Hematopoietic multipotent progenitor cell treated with erythropoietin and hydrocortisone succinate and interleukin-3 and kit ligand, for 17 days (in vitro differentiated cells): Measurements from ENCODE around the gene PLPPR5.

Experiments
- DNase-seq: peaks from one replicate; pipeline ENCODE4 v3.0.0-alpha.2; 2015; ENCODE audit warnings: low spot score

The PLPPR5 gene

GRCh38 chr1:98969798-98970490, 34.7 kb downstream of the PLPPR5 start:
- no peak for DNase-seq

DNA sequence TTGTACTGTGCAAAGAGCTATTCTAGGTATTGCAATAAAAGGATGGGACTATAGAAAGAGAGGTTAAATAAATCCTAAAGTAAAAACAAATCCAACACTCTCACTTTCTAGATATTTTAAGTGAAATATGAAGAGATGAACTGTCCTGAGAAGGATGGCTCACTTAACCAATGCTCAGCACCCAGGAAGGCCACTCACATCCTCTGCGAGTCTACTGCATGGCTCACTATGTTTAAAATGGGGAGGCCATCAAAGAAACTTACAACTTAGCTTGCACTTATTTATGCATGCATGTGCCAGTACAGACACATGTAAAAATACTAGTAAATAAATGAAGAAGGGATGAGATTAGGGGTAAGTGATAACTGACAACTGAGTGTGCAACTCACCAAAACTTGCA, 37.5 kb downstream of the PLPPR5 start:
- no peak for DNase-seq

DNA sequence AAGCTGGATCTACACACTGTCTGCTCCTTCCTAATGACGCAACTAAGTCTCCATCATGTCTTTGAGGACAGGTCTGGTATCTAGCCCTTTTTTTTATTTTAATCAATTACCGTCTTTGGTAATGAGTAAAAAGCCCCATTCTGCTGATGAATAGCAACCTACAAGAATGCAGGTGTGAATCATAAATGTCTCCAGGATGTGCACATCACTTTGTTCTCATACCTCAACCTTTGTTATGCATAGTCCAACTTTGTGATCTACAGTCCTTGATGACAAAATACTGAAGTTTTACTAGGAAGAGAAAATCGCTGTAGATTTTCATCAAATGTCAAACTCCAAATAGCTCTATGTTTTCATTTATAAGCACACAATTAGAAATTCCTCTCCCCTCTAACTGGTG, 39.3 kb downstream of the PLPPR5 start:
- no peak for DNase-seq

DNA sequence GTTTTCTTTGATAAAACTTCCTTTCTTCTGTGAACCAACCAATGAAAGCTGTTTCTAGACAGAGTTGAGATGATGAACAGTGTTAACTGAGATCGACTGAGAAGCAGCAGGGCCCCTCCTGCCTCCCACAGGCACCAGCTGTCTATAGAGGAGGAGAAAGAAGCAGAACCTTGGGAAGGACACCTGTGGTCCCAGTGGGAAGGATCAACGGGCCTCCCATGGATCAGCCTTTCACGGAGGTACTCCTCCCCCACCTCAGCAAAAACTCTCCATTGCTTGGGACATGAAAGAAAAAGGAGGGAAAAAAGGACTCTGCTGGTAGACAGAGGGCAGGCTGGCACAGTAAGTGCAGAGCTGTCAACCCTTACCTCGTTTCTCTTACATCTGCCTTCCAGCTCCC, 40.5 kb downstream of the PLPPR5 start:
- no peak for DNase-seq

GRCh38 chr1:98963064-98963758, 41.5 kb downstream of the PLPPR5 start:
- DNase-seq: no peak

GRCh38 chr1:98962156-98962555, 42.5 kb downstream of the PLPPR5 start:
- no peak for DNase-seq

DNA sequence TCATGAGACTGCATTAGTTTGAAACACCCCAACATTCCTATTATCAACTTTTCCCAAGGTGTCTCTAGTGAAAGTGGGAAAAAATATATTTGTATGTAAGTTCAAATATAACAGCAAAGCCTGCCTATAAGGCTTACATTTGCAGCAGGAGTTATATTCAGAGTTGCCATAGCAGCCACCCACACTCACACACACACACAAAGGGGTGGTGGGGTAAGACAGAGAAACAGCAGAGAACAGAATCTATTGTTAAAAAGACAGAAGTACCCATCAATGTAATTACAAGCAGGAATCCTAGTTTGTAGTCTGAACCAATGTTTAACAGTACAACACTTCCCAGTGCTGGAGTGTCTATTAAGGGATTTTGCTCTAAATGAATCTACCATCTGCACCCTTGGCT, 55.0 kb downstream of the PLPPR5 start:
- DNase-seq: no peak

DNA sequence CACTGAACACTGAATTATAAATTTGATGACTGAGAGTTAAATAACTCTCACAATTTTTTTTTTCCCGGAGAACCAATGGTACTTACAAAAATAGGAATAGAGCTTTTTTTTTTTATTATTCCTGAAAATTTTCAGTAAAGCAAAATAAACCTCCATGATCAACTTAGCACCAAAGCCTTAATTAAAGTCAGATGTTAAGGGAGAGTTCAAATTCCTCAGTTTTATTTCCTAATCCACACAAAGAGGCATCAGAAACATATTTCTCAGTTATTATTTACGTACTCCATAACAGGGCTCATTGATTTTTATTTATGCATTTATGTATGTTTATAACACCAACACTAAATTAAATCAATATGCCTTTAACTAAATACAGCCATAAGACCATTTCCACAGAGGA, 55.5 kb downstream of the PLPPR5 start:
- no peak for DNase-seq

- DNase-seq: no peak
Measured at GRCh38 chr1:98947071-98947470, 57.6 kb downstream of the PLPPR5 start.

- no peak for DNase-seq
Measured at GRCh38 chr1:98940722-98941079, 64.0 kb downstream of the PLPPR5 start.

GRCh38 chr1:98940069-98940721, 64.5 kb downstream of the PLPPR5 start:
- no peak for DNase-seq

- DNase-seq: no peak
Measured at GRCh38 chr1:98939471-98939870, 65.2 kb downstream of the PLPPR5 start.

DNA sequence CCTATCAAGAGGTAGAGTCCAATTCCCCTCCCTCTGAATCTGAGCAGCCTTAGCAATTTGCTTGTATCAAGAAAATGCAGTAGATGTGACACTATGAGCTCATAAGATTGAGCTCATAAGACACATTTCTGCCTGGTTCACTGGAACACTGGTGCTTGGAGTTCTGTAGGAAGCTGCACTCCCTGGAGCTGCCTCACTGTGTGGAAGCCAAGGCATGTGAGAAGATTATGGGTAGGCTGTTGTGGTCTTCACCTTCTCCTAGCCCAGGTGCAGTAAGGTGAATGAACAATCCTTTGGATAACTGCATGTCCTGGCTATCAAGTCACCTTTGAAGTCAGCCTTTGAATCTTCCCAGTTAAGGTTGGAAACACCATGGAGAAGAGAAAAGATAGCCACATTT, 67.3 kb downstream of the PLPPR5 start:
- no peak for DNase-seq

GRCh38 chr1:98932184-98932583, 72.5 kb downstream of the PLPPR5 start:
- no peak for DNase-seq

GRCh38 chr1:98931128-98931835, 73.4 kb downstream of the PLPPR5 start:
- DNase-seq: no peak

DNA sequence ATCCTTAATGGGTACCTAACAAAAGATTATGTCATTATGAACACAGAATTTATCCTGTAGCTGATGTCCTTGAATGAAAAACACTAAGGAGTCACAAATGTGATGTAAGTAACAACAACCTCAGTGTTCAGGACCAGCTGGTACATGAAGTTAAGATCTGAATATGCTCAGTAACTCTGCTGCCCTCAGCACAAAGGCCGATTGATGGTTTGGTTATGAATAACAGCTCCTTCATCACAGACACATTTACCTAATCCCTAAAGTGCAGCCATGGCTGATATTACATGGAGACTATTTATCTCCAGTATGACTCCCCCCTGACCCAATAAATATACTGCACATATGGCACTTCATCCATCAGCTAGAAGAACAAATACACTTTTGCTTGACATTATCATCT, 75.2 kb downstream of the PLPPR5 start:
- DNase-seq: no peak

DNA sequence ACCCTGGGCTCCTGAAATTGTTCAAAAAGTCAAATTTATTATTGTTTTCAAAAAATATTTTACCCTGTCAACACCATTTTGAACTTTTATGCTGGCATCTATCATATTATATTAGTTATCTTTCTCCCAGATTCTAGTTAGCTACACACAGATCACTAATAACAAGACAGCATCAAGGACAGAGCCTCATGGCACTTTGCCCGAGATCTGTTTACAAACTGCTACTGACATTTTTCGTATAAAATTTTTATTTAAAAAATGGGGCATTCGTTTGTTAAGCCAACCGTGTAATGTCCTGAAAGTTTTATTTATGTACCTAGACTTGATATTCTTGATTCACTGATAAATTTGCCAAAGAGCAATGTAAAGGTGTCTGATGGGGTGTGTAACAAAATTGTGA, 78.1 kb downstream of the PLPPR5 start:
- no peak for DNase-seq

DNA sequence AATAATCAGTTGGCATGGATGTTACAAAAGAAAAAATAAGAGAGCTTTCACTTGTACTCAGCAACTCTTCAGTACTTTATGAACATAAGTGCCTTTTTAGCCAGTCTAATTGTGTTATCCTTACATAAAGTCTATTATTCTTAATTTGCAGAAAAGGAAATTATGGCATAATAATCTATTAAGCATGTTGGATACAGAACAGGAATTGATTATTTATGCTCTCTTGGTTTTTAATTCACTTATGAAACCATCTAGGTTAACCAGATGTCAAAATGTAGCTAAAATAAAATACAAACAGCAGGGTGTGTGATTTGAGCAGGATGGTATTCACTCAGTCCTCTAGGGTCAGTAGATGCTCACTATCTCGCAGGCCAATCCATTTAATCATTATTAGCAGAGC, 79.7 kb downstream of the PLPPR5 start:
- no peak for DNase-seq

DNA sequence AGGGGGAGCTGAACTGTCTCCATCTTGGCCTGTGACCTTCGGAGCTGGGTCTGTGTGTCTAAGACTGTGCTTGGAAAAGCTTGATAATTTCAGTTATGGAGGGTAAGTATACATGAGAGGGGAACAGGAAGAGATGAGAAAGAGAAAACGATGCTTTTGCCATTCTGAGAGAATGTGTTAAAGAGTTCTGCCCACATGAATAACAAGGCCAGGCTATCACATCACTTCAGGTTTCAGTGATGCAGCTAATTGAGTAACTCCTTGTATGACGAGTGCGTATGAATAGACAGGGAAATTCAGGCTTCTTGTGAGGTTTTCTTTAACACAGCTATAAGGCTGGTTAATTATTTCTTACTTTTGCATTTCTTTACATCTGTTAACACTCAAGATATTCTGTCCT, 81.0 kb downstream of the PLPPR5 start:
- no peak for DNase-seq

- no peak for DNase-seq
Measured at GRCh38 chr1:98921817-98922216, 82.8 kb downstream of the PLPPR5 start.

- DNase-seq: no peak
Measured at GRCh38 chr1:98920441-98921110, 84.1 kb downstream of the PLPPR5 start.

DNA sequence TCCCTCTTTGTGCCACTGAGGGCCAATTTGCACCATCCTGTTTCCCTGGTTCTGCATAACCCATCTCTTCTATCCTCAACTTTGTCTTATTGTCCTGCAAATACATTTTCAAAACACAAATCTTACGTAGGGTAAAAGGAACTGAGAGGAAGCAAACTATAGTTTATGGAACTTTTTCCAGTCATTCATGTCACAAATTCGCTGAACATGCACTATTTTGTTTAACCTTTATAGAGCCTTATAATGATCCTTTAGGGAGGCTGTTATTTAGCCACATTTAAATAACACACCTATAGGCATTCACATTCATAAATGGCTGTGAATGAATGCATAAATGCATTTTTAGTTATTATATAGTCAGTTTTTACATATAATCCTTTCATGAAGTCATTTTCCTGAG, 85.0 kb downstream of the PLPPR5 start:
- no peak for DNase-seq
